ENCODE measurements around the gene RPS27L.

GRCh38 chr15:63107895-63108546, 49.3 kb downstream of the RPS27L start:
- TF ChIP-seq, protein P1, sequence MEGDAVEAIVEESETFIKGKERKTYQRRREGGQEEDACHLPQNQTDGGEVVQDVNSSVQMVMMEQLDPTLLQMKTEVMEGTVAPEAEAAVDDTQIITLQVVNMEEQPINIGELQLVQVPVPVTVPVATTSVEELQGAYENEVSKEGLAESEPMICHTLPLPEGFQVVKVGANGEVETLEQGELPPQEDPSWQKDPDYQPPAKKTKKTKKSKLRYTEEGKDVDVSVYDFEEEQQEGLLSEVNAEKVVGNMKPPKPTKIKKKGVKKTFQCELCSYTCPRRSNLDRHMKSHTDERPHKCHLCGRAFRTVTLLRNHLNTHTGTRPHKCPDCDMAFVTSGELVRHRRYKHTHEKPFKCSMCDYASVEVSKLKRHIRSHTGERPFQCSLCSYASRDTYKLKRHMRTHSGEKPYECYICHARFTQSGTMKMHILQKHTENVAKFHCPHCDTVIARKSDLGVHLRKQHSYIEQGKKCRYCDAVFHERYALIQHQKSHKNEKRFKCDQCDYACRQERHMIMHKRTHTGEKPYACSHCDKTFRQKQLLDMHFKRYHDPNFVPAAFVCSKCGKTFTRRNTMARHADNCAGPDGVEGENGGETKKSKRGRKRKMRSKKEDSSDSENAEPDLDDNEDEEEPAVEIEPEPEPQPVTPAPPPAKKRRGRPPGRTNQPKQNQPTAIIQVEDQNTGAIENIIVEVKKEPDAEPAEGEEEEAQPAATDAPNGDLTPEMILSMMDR (IDR thresholded peaks at IDR 0.05) = no peak
- TF ChIP-seq POLR2AphosphoS5 (IDR thresholded peaks at IDR 0.05) = no peak
